Adrenal gland (tissue), 12 donors: Measurements from ENCODE around the gene BPIFB6. TPM values are rescaled to one million over a fixed set of nuclear protein-coding genes. Genes with fewer than 3 reads are reported as not detected.

Experiments
- DNase-seq, 7 donors: peaks; one replicate each; pipeline ENCODE4 v3.0.0-alpha.2; 2019 to 2020
- H3K27ac ChIP-seq, 5 donors: fragments of 200-600 bp; sonication (generic) in 4 of 5; 1 replicate in 3 of 5; 2 replicates in 2 of 5; pipeline versions ENCODE4 v1.5.1 to v1.8.0; 2016 to 2020; ENCODE audit warnings: mild to moderate bottlenecking in 1 of 5
- H3K27me3 ChIP-seq: fragments of 200-600 bp; 2 replicates; pipeline ENCODE4 v1.8.0; 2021
- H3K36me3 ChIP-seq, 2 donors: fragments of 200-600 bp; replicated peaks in 1 of 2; 1 replicate in 1 of 2; 2 replicates in 1 of 2; pipeline versions ENCODE4 v1.5.1 to v1.8.0; 2018 to 2022
- H3K4me1 ChIP-seq, 2 donors: fragments of 200-600 bp; replicated peaks in 1 of 2; 1 replicate in 1 of 2; 2 replicates in 1 of 2; pipeline versions ENCODE4 v1.5.1 to v1.8.0; 2018 to 2021
- H3K4me3 ChIP-seq, 4 donors: fragments of 200-600 bp; sonication (generic) in 3 of 4; one replicate each; pipeline ENCODE4 v1.5.1; 2016 to 2018
- H3K9me3 ChIP-seq, 3 donors: fragments of 200-600 bp; sonication (generic) in 1 of 3; replicated peaks in 1 of 3; 1 replicate in 2 of 3; 2 replicates in 1 of 3; pipeline versions ENCODE4 v1.5.1 to v1.8.0; 2016 to 2021
- CTCF ChIP-seq, 6 experiments: fragments of 450-650 bp in 4 of 6; fragments of 200-600 bp in 2 of 6; sonication (generic) in 1 of 6; IDR thresholded peaks; 1 replicate in 5 of 6; 2 replicates in 1 of 6; pipeline versions ENCODE4 v1.5.1 to v1.8.0; 2016 to 2021; ENCODE audit warnings: antibody characterized with exemption in 6 of 6, mild to moderate bottlenecking in 2 of 6, moderate library complexity in 1 of 6
- POLR2A ChIP-seq, 2 donors: fragments of 450-650 bp; IDR thresholded peaks; one replicate each; pipeline ENCODE4 v1.6.1; 2017; ENCODE audit warnings: antibody characterized with exemption in 2 of 2, mild to moderate bottlenecking in 2 of 2, moderate library complexity in 1 of 2
- WGBS, 4 donors: extraction: QIAGEN DNeasy Blood & Tissue Kit in 2 of 4; methylation state at CpG; one replicate each; pipeline versions ENCODE4 v1.1.5 to v1.1.7; 2013 to 2017; 5-methylcytosine and 5-hydroxymethylcytosine counted together
- intact Hi-C, 2 donors: fragments of 100-400 bp; cut with DNase I; formaldehyde crosslinking; loops; one replicate each; pipeline versions ENCODE4 v1.14.1 to v1.15.0; 2022 to 2023
- polyA plus RNA-seq, 3 donors: library from polyadenylated mRNA; stranded (reverse); fragments of 200-250 nt in 2 of 3; fragments of 350-450 nt in 1 of 3; fragmentation: Illumina TruSeq in 1 of 3; extraction: RNeasy Lipid Tissue Mini Kit (QIAGEN cat#74804) in 1 of 3; gene quantifications; one replicate each; pipeline ENCODE4 v1.2.3, GENCODE V29; 2013 to 2014
- total RNA-seq, 9 donors: library from RNA; depleted of rRNA in 4 of 9; stranded (reverse); fragments of >200 nt in 4 of 9; fragments of 120-200 nt in 1 of 9; fragmentation: NEBNext Ultra II Directional in 1 of 9; extraction: Animal tissue kit (Norgen Biotek cat#: 25700) in 1 of 9; gene quantifications; one replicate each; pipeline versions ENCODE4 v1.1.0 to v1.2.4, GENCODE V29; 2013 to 2023
- donor health status: healthy with polysubstance abuse.
- donor health status: Bipolar disorder and iron deficiency.
- donor health status: DM: yes; HTN: yes; CAD: no.
- donor health status: DM: no; HTN: no; CAD: no.
- donor health status: DM: no; HTN: no; CAD: no.
- donor health status: DM: yes; HTN: yes; CAD: no.

Gene BPIFB6
- total and polyA plus RNA-seq, 12 donors = not detected

GRCh38 chr20:33069673-33070072 is 38.2 kb downstream of the BPIFB6 start:
- peaks cover 3% of the 10 kb centered on the region for H3K27me3 ChIP-seq
- intact Hi-C loops = no loop called here
- H3K27ac ChIP-seq = no peak overlapping the region
- H3K4me1 ChIP-seq = no peaks in the 10 kb centered on the region
- TF ChIP-seq CTCF (IDR thresholded peaks at IDR 0.05) (no peak), POLR2A (IDR thresholded peaks at IDR 0.05) (no peak)
- 71 to 87% (median 76%) methylated on average over 9 of the region's 9 CpGs for WGBS, 4 donors
- H3K4me3 ChIP-seq = no peak overlapping the region
- DNase-seq = no peak
- no peaks in the 10 kb centered on the region for H3K9me3 ChIP-seq
- no peaks in the 10 kb centered on the region for H3K36me3 ChIP-seq

GRCh38 chr20:33070111-33071053 is 38.9 kb downstream of the BPIFB6 start:
- H3K4me1 ChIP-seq = no peaks in the 10 kb centered on the region
- H3K27me3 ChIP-seq = peaks cover 3% of the 10 kb centered on the region
- intact Hi-C loops = no loop called here
- no peaks in the 10 kb centered on the region for H3K9me3 ChIP-seq
- no peak for DNase-seq
- 63 to 82% (median 71%) methylated on average over 15 to 19 of the region's 19 CpGs for WGBS, 4 donors
- H3K27ac ChIP-seq = no peak overlapping the region
- no peak for TF ChIP-seq CTCF (IDR thresholded peaks at IDR 0.05)
- no peak for TF ChIP-seq POLR2A (IDR thresholded peaks at IDR 0.05)
- no peak overlapping the region for H3K4me3 ChIP-seq
- H3K36me3 ChIP-seq = no peaks in the 10 kb centered on the region

GRCh38 chr20:33071198-33071597 is 39.8 kb downstream of the BPIFB6 start:
- intact Hi-C loops = no loop called here
- Histone ChIP-seq H3K9me3 (no peaks in the 10 kb centered on the region), H3K4me1 (no peaks in the 10 kb centered on the region), H3K27me3 (peaks cover 3% of the 10 kb centered on the region), H3K27ac (no peak overlapping the region), H3K4me3 (no peak overlapping the region), H3K36me3 (no peaks in the 10 kb centered on the region)
- no peak for TF ChIP-seq CTCF (IDR thresholded peaks at IDR 0.05)
- TF ChIP-seq POLR2A (IDR thresholded peaks at IDR 0.05) = no peak
- 68 to 86% (median 76%) methylated on average over 5 of the region's 5 CpGs for WGBS, 4 donors
- DNase-seq = no peak

GRCh38 chr20:33072362-33072761 is 40.9 kb downstream of the BPIFB6 start:
- Histone ChIP-seq H3K4me1 (no peaks in the 10 kb centered on the region), H3K4me3 (no peak overlapping the region), H3K27me3 (peaks cover 3% of the 10 kb centered on the region), H3K9me3 (no peaks in the 10 kb centered on the region), H3K36me3 (no peaks in the 10 kb centered on the region), H3K27ac (no peak overlapping the region)
- DNase-seq = no peak
- WGBS, 4 donors = 76 to 93% (median 81%) methylated on average over 4 of the region's 4 CpGs
- no peak for TF ChIP-seq POLR2A (IDR thresholded peaks at IDR 0.05)
- TF ChIP-seq CTCF (IDR thresholded peaks at IDR 0.05) = no peak
- intact Hi-C loops = no loop called here
